Activated effector memory CD4-positive, alpha-beta T cell treated with Interleukin-2 at 50 U/mL for 16 hours (primary cell): Measurements from ENCODE around the gene CPSF4L.

ENCODE experiments used
- DNase-seq: peaks from one replicate; pipeline ENCODE4 v3.0.0-alpha.2; 2020

Gene CPSF4L

GRCh38 chr17:73199751-73200317, 61.8 kb downstream of the CPSF4L start:
- DNase-seq, result no peak

- no peak for DNase-seq
Measured at GRCh38 chr17:73198930-73199260, 62.8 kb downstream of the CPSF4L start.
